PFSK-1 (cell line): ENCODE measurements around the gene OR3A1.

Experiments used
- POLR2AphosphoS5 ChIP-seq: IDR thresholded peaks from 2 replicates; pipeline ENCODE4 v1.6.1; 2012; ENCODE audit warnings: low read depth, mild to moderate bottlenecking, control low read depth, low read length, moderate library complexity
- SIN3A ChIP-seq: IDR thresholded peaks from 2 replicates; pipeline ENCODE4 v1.6.1; 2012; ENCODE audit warnings: mild to moderate bottlenecking, low read length, moderate library complexity, borderline replicate concordance; ENCODE audit not compliant: insufficient read depth
- TAF1 ChIP-seq: IDR thresholded peaks from 2 replicates; pipeline ENCODE4 v1.6.1; 2012; ENCODE audit warnings: low read length, control low read depth, borderline replicate concordance; ENCODE audit not compliant: insufficient read depth

- no peak for TF ChIP-seq POLR2AphosphoS5
- TF ChIP-seq SIN3A: no peak
- no peak for TF ChIP-seq TAF1
These were observed 37.6 kb downstream of the OR3A1 start for GRCh38 chr17:3260600-3260999.
